ENCODE results near the gene PPP1CC.
"Not testable (repeated sequence)": the region's sequence is repeated elsewhere in the genome, so short reads cannot be mapped to it uniquely, and the experiment has no call there.

DNA sequence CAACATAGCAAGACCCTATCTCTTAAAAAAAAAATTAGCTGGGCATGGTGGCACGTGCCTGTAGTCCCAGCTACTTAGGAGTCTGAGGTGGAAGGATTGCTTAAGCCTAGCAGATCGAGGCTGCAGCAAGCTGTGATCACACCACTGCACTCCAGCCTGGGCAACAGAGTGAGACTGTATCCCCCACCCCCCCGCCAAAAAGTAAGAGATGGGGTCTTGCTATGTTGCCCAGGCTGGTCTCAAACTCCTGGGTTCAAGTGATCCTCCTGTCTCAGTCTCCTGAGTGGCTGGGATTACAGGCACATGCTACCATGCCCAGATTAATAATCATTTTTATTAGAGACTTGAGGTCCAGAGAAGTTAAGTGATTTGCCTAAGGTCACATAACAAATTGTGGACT lies 22.9 kb upstream of the PPP1CC start:
- TF ChIP-seq, protein P1, sequence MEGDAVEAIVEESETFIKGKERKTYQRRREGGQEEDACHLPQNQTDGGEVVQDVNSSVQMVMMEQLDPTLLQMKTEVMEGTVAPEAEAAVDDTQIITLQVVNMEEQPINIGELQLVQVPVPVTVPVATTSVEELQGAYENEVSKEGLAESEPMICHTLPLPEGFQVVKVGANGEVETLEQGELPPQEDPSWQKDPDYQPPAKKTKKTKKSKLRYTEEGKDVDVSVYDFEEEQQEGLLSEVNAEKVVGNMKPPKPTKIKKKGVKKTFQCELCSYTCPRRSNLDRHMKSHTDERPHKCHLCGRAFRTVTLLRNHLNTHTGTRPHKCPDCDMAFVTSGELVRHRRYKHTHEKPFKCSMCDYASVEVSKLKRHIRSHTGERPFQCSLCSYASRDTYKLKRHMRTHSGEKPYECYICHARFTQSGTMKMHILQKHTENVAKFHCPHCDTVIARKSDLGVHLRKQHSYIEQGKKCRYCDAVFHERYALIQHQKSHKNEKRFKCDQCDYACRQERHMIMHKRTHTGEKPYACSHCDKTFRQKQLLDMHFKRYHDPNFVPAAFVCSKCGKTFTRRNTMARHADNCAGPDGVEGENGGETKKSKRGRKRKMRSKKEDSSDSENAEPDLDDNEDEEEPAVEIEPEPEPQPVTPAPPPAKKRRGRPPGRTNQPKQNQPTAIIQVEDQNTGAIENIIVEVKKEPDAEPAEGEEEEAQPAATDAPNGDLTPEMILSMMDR (conservative IDR thresholded peaks at IDR 0.05; ENCODE audit: low read length), result not testable (repeated sequence)
- TF ChIP-seq EZH2phosphoT487 (IDR thresholded peaks at IDR 0.05; ENCODE audit: borderline replicate concordance), result not testable (repeated sequence)
